NAMALWA (cell line): ENCODE measurements around the gene WDR76.

Experiments
- DNase-seq: peaks from one replicate; pipeline ENCODE4 v3.0.0-alpha.2; 2015; ENCODE audit warnings: low spot score

The WDR76 gene

DNA sequence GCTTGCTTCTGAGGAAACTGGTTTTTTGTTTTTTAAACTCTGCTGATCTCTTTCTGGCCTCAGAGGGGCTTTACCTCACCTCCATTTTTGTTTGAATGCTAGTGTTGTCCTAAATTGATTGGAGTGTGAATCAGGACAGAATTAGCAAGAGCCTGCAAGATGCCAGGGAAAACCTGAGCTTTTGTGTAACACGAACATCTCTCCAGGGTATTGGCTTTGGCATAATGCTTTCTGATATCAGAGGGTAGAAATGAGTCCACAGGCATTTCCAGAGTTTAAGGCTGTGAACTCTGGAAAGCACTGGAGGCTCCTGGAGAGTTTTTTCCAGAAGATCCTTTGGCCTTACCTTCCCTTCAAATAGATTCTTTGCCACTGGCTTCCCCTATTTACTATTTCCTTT lies 87.1 kb downstream of the WDR76 start:
- DNase-seq, result no peak

DNA sequence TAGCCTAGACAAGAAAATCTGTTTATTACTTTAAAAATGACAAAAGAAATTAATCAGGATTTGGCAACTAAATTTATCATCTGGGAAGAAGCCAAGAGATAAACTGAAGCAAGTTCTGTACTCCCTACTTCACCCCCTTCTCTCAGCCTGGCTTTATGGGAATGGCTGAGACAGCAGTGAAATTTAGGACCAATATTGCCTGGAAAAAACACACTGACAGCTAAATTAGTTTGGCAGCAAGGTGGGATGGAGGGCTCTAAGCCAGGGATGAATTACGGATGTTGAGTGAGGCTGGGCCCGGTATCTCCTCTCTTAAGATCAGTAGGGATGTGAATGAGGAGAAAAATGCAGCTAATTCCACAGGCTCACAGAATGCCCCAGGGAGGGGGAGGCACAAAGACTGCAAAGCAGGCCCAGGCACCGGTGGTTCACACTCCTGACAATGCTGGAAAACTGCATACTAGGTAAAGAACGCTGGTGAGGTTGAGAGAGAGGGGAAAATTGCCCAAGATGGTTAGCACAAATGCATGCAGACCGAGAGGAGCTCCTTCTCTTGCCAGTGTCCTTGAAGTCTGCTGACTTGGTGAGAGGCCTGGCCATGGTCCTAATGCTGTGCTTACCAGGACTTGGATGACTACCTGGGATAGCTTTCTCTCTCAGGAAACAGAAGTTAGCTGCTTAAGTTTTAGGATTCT lies 89.0 kb downstream of the WDR76 start:
- DNase-seq, result no peak

DNA sequence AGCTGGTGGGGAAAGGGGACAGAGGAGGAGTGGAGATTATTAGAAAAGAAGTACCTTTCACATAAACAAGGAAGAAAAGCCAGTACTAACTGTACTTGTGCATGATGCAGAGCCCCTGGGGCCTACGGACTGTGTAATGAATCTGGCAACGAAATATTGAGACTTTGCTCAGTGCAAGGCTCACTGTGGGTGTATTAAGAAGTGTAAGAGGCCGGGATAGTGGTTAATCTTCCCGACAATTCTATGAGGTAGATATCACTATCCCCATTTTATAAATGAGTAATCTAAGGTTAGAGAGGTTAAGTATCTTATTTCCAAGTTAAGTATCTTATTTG lies 89.5 kb downstream of the WDR76 start:
- no peak for DNase-seq
